ENCODE measurements around the gene ZSWIM4. TPM values are rescaled to one million over a fixed set of nuclear protein-coding genes. Genes with fewer than 3 reads are reported as not detected.

ZSWIM4 gene
- total and polyA plus RNA-seq, 2 of the 4 experiments (the other 2 are of a cell fraction): 2.2 to 6.2 TPM

- DNase-seq: no peak
- intact Hi-C loops (cut with micrococcal nuclease) (no loop called here), in situ Hi-C loops (cut with MboI; ENCODE audit: low sequenced_read_pairs) (loop anchor here (25.0 kb wide), 1 partner anchor 325 kb away; the partner anchor contains the start of genes C19orf67 and SAMD1), dilution Hi-C loops (cut with HindIII; ENCODE audit: low sequenced_read_pairs, unreplicated experiment) (no loop called here)
- H2BK120ac ChIP-seq (ENCODE audit: low read depth, low read length): no peak overlapping the region
- no peak overlapping the region for H3K4me2 ChIP-seq (ENCODE audit: low read depth, low read length)
- POLR2A ChIA-PET (ENCODE audit: unreplicated experiment): no interaction called here
- no peak overlapping the region for H4K91ac ChIP-seq (ENCODE audit: insufficient read depth, low read depth, low read length)
- no peak overlapping the region for H3K56ac ChIP-seq (ENCODE audit: extremely low read depth, insufficient read depth, low read length)
- no peak overlapping the region for H2AK9ac ChIP-seq (replicated peaks; ENCODE audit: low read depth, low read length, poor library complexity)
- H3K4me3 ChIP-seq (ENCODE audit: insufficient read depth, low read depth, low read length): no peak overlapping the region
- ATAC-seq (ENCODE audit: low read depth): no peak
- H3K9ac ChIP-seq (ENCODE audit: low read depth, low read length): no peak overlapping the region
- H4K8ac ChIP-seq (ENCODE audit: low read depth in 2 of 2, low read length in 2 of 2): no peak overlapping the region
- H3K23ac ChIP-seq (ENCODE audit: low read depth, low read length): no peak overlapping the region
- H3K4me1 ChIP-seq (ENCODE audit: control insufficient read depth, insufficient read depth, low read length): peaks cover 7% of the 10 kb centered on the region
- H3K14ac ChIP-seq (replicated peaks; ENCODE audit: low read depth, low read length): no peak overlapping the region
- no peak overlapping the region for H2BK5ac ChIP-seq (ENCODE audit: low read depth, low read length, poor library complexity, severe bottlenecking)
- BruUV-seq (replicated peaks): no TSS peak
- no peak overlapping the region for H3K18ac ChIP-seq (ENCODE audit: low read depth, low read length)
- no peak overlapping the region for H4K5ac ChIP-seq (ENCODE audit: low read depth, low read length)
- no peak overlapping the region for H2AK5ac ChIP-seq (ENCODE audit: low read depth, low read length)
- CTCF ChIA-PET: no interaction called here
- H3K9me1 ChIP-seq (ENCODE audit: insufficient read depth, low read length): no peaks in the 10 kb centered on the region; the same call in 1 of the 2 replicates
- H3K27ac ChIP-seq (ENCODE audit: insufficient read depth, low read length): no peak overlapping the region
- TF ChIP-seq RFX5 (IDR thresholded peaks at IDR 0.05; ENCODE audit: low read depth, low read length) (no peak), FOS (IDR thresholded peaks at IDR 0.05; ENCODE audit: low read depth, low read length) (no peak), MXI1 (IDR thresholded peaks at IDR 0.05; ENCODE audit: borderline replicate concordance, low read depth, low read length) (no peak), POLR2A (IDR thresholded peaks at IDR 0.05; ENCODE audit: low read depth, low read length) (no peak), NFE2L2 (IDR thresholded peaks at IDR 0.05; ENCODE audit: low read depth, low read length) (no peak), SMC3 (IDR thresholded peaks at IDR 0.05; ENCODE audit: low read depth, low read length) (no peak), CHD1 (IDR thresholded peaks at IDR 0.05; ENCODE audit: low read depth, low read length) (no peak)
- 0 out of 2 replicates have a peak, but pooled peaks cover 8% of the 10 kb centered on the region for H4K20me1 ChIP-seq (ENCODE audit: insufficient read depth, low read length)
- peaks cover 18 to 40% of the 10 kb centered on the region in 2 experiments for H3K79me1 ChIP-seq (ENCODE audit: low read depth in 1 of 2, low read length in 2 of 2)
- H2AFZ ChIP-seq (replicated peaks; ENCODE audit: low read length, poor library complexity): no peak overlapping the region
- no peak overlapping the region for H2BK20ac ChIP-seq (ENCODE audit: low read depth, low read length)
- H2BK15ac ChIP-seq (ENCODE audit: low read depth, low read length): no peak overlapping the region
- H3K9me3 ChIP-seq (ENCODE audit: control insufficient read depth, insufficient read depth, low read length): no peaks in the 10 kb centered on the region
- no peaks in the 10 kb centered on the region for H3K27me3 ChIP-seq (ENCODE audit: control insufficient read depth, insufficient read depth, low read length)
- H3K36me3 ChIP-seq (ENCODE audit: control insufficient read depth, insufficient read depth, low read length): peaks cover 54% of the 10 kb centered on the region
- no peak overlapping the region for H3K4ac ChIP-seq (ENCODE audit: low read depth, low read length)
- 91% methylated on average over 25 of the region's 42 CpGs; no CpG with 5 or more reads in 1 of the 2 experiments for WGBS, 2 experiments (ENCODE audit: extremely low coverage in 2 of 2, insufficient read length in 1 of 2)
These were observed 32.5 kb upstream of the ZSWIM4 start for GRCh38 chr19:13762635-13763235.
